ENCODE data around the gene CRIM1. TPM values are rescaled to one million over a fixed set of nuclear protein-coding genes. Genes with fewer than 3 reads are reported as not detected.

CRIM1 gene
- total and polyA plus RNA-seq, 2 donors (not counting 1 experiment from before 2014, with no cell fraction given): 364 to 661 TPM

- Histone ChIP-seq H2AFZ (ENCODE audit: low read length) (no peak overlapping the region), H3K27ac (ENCODE audit: insufficient read depth, low read length) (no peak overlapping the region), H3K27me3 (ENCODE audit: control insufficient read depth, insufficient read depth, low read length) (no peaks in the 10 kb centered on the region), H4K20me1 (ENCODE audit: control insufficient read depth, extremely low read depth, insufficient read depth, low read length) (no peaks in the 10 kb centered on the region), H3K36me3 (ENCODE audit: control insufficient read depth, insufficient read depth, low read length) (peaks cover 2% of the 10 kb centered on the region), H3K79me2 (ENCODE audit: control insufficient read depth, insufficient read depth, low read length) (peaks cover 18% of the 10 kb centered on the region), H3K4me1 (ENCODE audit: control insufficient read depth, extremely low read depth, insufficient read depth, low read length) (peaks cover 22% of the 10 kb centered on the region), H3K4me2 (ENCODE audit: extremely low read depth, insufficient read depth, low read length) (no peak overlapping the region), H3K4me3 (replicated peaks in 1 of 4; ENCODE audit: control extremely low read depth in 1 of 4, insufficient read depth in 1 of 4, low read depth in 3 of 4, low read length in 4 of 4) (no peak overlapping the region), H3K9me3 (ENCODE audit: control insufficient read depth, insufficient read depth, low read depth, low read length) (no peaks in the 10 kb centered on the region), H3K9ac (ENCODE audit: insufficient read depth, low read length) (no peak overlapping the region)
- DNase-seq (ENCODE audit: low read depth in 2 of 2): no peak
- TF ChIP-seq CTCF (conservative IDR thresholded peaks at IDR 0.05 in 1 of 2, IDR thresholded peaks at IDR 0.05 in 1 of 2; ENCODE audit: low read depth in 1 of 2, low read length in 2 of 2): no peak
- no peak for TF ChIP-seq EZH2 (IDR thresholded peaks at IDR 0.05; ENCODE audit: low read length, missing control alignments)
Observed at GRCh38 chr2:36559221-36559942, 203.8 kb downstream of the CRIM1 start.

DNA sequence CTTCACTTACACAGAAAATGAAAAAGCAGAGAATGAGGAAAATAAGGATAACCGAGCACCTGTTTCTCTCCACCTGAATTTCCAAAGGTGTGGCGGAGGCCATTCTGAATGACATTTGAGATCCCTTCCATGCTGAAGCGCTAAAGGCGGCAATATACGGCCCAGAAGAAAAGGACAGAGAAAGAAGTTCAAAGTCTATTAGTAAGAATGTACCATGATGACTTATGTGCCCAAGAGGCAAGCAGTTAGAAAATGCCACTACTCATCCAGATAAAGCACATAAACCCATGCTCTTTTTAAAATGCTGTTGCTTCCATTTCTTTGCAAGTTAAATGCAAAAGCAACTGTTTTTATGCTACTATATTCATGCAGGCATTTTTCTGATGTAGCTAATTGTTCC is 205.1 kb downstream of the CRIM1 start:
- H3K4me2 ChIP-seq (ENCODE audit: extremely low read depth, insufficient read depth, low read length): peak overlapping the region; percentile 15
- peak overlapping the region; percentile 80 for H3K27ac ChIP-seq (ENCODE audit: insufficient read depth, low read length)
- H3K36me3 ChIP-seq (ENCODE audit: control insufficient read depth, insufficient read depth, low read length): peaks cover 4% of the 10 kb centered on the region
- no peak for DNase-seq (ENCODE audit: low read depth in 2 of 2)
- H3K9me3 ChIP-seq (ENCODE audit: control insufficient read depth, insufficient read depth, low read depth, low read length): no peaks in the 10 kb centered on the region
- H4K20me1 ChIP-seq (ENCODE audit: control insufficient read depth, extremely low read depth, insufficient read depth, low read length): no peaks in the 10 kb centered on the region
- TF ChIP-seq EZH2 (IDR thresholded peaks at IDR 0.05; ENCODE audit: low read length, missing control alignments) (no peak), CTCF (conservative IDR thresholded peaks at IDR 0.05 in 1 of 2, IDR thresholded peaks at IDR 0.05 in 1 of 2; ENCODE audit: low read depth in 1 of 2, low read length in 2 of 2) (no peak)
- no peak overlapping the region for H2AFZ ChIP-seq (ENCODE audit: low read length)
- H3K27me3 ChIP-seq (ENCODE audit: control insufficient read depth, insufficient read depth, low read length): no peaks in the 10 kb centered on the region
- peaks cover 24% of the 10 kb centered on the region for H3K4me1 ChIP-seq (ENCODE audit: control insufficient read depth, extremely low read depth, insufficient read depth, low read length)
- peaks cover 30% of the 10 kb centered on the region for H3K79me2 ChIP-seq (ENCODE audit: control insufficient read depth, insufficient read depth, low read length)
- no peak overlapping the region for H3K4me3 ChIP-seq (replicated peaks in 1 of 4; ENCODE audit: control extremely low read depth in 1 of 4, insufficient read depth in 1 of 4, low read depth in 3 of 4, low read length in 4 of 4)
- no peak overlapping the region for H3K9ac ChIP-seq (ENCODE audit: insufficient read depth, low read length)

- H3K36me3 ChIP-seq (ENCODE audit: control insufficient read depth, insufficient read depth, low read length): peaks cover 5% of the 10 kb centered on the region
- H3K9me3 ChIP-seq (ENCODE audit: control insufficient read depth, insufficient read depth, low read depth, low read length): no peaks in the 10 kb centered on the region
- H3K4me1 ChIP-seq (ENCODE audit: control insufficient read depth, extremely low read depth, insufficient read depth, low read length): peaks cover 22% of the 10 kb centered on the region
- no peak overlapping the region for H3K9ac ChIP-seq (ENCODE audit: insufficient read depth, low read length)
- H3K79me2 ChIP-seq (ENCODE audit: control insufficient read depth, insufficient read depth, low read length): peaks cover 33% of the 10 kb centered on the region
- peak overlapping the region; percentile 80 for H3K27ac ChIP-seq (ENCODE audit: insufficient read depth, low read length)
- no peaks in the 10 kb centered on the region for H3K27me3 ChIP-seq (ENCODE audit: control insufficient read depth, insufficient read depth, low read length)
- no peak overlapping the region for H3K4me3 ChIP-seq (replicated peaks in 1 of 4; ENCODE audit: control extremely low read depth in 1 of 4, insufficient read depth in 1 of 4, low read depth in 3 of 4, low read length in 4 of 4)
- peak overlapping the region; percentile 78 for H3K4me2 ChIP-seq (ENCODE audit: extremely low read depth, insufficient read depth, low read length)
- TF ChIP-seq EZH2 (IDR thresholded peaks at IDR 0.05; ENCODE audit: low read length, missing control alignments): no peak
- TF ChIP-seq CTCF (conservative IDR thresholded peaks at IDR 0.05 in 1 of 2, IDR thresholded peaks at IDR 0.05 in 1 of 2; ENCODE audit: low read depth in 1 of 2, low read length in 2 of 2): no peak
- DNase-seq (ENCODE audit: low read depth in 2 of 2): peak; percentile 86 to 98
- no peaks in the 10 kb centered on the region for H4K20me1 ChIP-seq (ENCODE audit: control insufficient read depth, extremely low read depth, insufficient read depth, low read length)
- no peak overlapping the region for H2AFZ ChIP-seq (ENCODE audit: low read length)
Observed at GRCh38 chr2:36561237-36561944, 205.8 kb downstream of the CRIM1 start.

Data from fibroblast of lung (primary cell).